SJSA1 (cell line): Measurements from ENCODE around the gene ILDR1. TPM values are rescaled to one million over a fixed set of nuclear protein-coding genes. Genes with fewer than 3 reads are reported as not detected.

Source experiments
- DNase-seq, 2 experiments: peaks; one replicate each; pipeline ENCODE4 v3.0.0-alpha.2; 2015 to 2020; ENCODE audit warnings: low spot score in 2 of 2, low read depth in 1 of 2
- H3K27ac ChIP-seq: fragments of 250-450 bp; sonication (Bioruptor Pico); 2 replicates; pipeline ENCODE4 v1.5.1; 2020; ENCODE audit warnings: mild to moderate bottlenecking, moderate library complexity
- H3K27me3 ChIP-seq: fragments of 250-450 bp; sonication (Bioruptor Pico); replicated peaks from 2 replicates; pipeline ENCODE4 v1.5.1; 2020; ENCODE audit warnings: mild to moderate bottlenecking, moderate library complexity
- H3K36me3 ChIP-seq: fragments of 250-450 bp; sonication (Bioruptor Pico); 2 replicates; pipeline ENCODE4 v1.5.1; 2020; ENCODE audit warnings: mild to moderate bottlenecking
- H3K4me1 ChIP-seq: fragments of 250-450 bp; sonication (Bioruptor Pico); replicated peaks from 2 replicates; pipeline ENCODE4 v1.6.1; 2021; ENCODE audit warnings: mild to moderate bottlenecking
- H3K4me3 ChIP-seq: fragments of 250-450 bp; sonication (Bioruptor Pico); 2 replicates; pipeline ENCODE4 v1.5.1; 2020; ENCODE audit warnings: mild to moderate bottlenecking
- H3K9me3 ChIP-seq: fragments of 250-450 bp; sonication (Bioruptor Pico); replicated peaks from 2 replicates; pipeline ENCODE4 v1.5.1; 2020; ENCODE audit warnings: mild to moderate bottlenecking
- total RNA-seq: library from RNA; depleted of rRNA; stranded (reverse); fragments of >200 nt; shearing (Covaris generic); gene quantifications from 2 replicates; pipeline ENCODE4 v1.2.3, GENCODE V29; 2014

Gene ILDR1
- total RNA-seq, 1 experiment from 2014 or later = not detected

GRCh38 chr3:122033023-122033422 is 11.0 kb upstream of the ILDR1 start:
- Histone ChIP-seq H3K4me3 (no peak overlapping the region), H3K9me3 (no peaks in the 10 kb centered on the region; the same call in 1 of the 2 replicates), H3K27me3 (no peaks in the 10 kb centered on the region), H3K27ac (no peak overlapping the region), H3K36me3 (no peaks in the 10 kb centered on the region), H3K4me1 (no peaks in the 10 kb centered on the region)
- DNase-seq = no peak

DNA sequence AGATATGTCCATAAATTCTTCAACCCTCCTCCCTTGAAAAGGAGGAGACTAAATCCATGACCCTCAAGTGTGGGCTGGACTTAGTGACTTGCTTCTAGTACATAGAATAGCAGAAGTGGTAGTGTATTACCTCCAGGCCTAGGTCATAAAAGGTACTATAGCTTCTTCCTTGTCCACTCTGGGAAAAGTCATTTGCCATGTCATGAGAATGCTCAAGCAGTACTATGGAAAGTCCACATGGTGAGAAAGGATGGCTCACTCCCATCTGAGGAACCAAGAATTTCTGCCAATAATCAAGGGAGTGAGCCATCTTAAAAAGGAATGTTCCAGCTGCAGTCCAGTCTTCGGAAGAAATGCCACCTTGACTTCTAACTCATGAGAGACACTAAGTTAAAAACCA is 10.5 kb upstream of the ILDR1 start:
- Histone ChIP-seq H3K27me3 (no peaks in the 10 kb centered on the region), H3K27ac (no peak overlapping the region), H3K4me3 (no peak overlapping the region), H3K36me3 (no peaks in the 10 kb centered on the region), H3K9me3 (no peaks in the 10 kb centered on the region; the same call in 1 of the 2 replicates), H3K4me1 (no peaks in the 10 kb centered on the region)
- no peak for DNase-seq

DNA sequence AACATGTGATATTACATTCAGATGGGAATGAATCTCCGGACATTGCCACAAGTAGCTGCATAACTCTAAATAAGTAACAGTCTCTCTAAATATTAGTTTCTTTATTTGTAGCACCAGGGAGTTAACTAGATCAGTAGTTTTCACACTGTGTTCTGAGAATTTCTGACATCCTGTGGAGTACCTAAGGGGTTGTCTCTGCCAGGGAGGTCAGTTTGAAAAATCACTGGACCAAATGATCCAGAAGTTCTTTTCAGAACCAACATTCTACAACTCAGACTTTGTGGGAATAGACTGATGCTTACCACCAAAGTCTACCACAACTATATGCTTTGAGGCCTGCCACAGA is 9.0 kb upstream of the ILDR1 start:
- H3K4me3 ChIP-seq = no peak overlapping the region
- no peaks in the 10 kb centered on the region for H3K27me3 ChIP-seq
- DNase-seq = no peak
- H3K36me3 ChIP-seq = no peaks in the 10 kb centered on the region
- no peaks in the 10 kb centered on the region for H3K4me1 ChIP-seq
- no peaks in the 10 kb centered on the region for H3K9me3 ChIP-seq
- no peak overlapping the region for H3K27ac ChIP-seq

DNA sequence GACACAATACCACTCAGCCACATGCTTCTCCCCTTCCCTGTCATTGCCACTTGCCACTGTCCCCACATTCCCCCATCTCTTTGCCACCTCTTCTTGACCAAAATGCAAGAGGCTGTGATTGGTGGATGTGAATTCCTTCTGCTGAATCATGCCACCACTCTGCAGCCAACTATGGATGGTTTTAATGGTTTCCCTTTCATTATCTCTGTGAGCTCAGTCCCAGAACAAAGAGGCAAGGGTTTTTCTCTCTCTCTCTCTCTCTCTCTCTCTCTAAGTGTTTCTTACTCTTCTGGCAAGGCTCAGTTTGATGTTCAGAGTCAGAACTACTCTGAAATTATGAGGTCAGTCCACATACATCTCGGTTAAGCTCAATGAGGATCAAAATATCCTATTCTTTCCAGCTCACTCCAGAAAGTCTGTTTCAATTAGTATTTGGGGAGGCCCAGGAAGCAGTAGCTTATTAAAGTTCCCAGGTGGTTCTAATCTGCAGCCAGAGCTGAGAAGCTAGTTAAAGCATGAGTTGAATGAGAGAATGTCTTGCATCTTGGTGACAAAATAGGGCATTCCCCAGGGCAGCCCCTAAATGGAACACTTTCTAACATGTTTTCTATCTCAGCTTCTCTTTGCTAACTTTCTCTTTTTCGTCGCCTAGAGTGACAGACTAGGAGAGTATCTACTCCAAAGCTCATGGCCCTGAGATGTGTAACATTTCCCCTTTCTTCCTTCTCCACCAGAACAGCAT is 8.5 kb upstream of the ILDR1 start:
- Histone ChIP-seq H3K27ac (no peak overlapping the region), H3K4me1 (no peaks in the 10 kb centered on the region), H3K27me3 (no peaks in the 10 kb centered on the region), H3K4me3 (no peak overlapping the region), H3K9me3 (no peaks in the 10 kb centered on the region), H3K36me3 (no peaks in the 10 kb centered on the region)
- DNase-seq = no peak

DNA sequence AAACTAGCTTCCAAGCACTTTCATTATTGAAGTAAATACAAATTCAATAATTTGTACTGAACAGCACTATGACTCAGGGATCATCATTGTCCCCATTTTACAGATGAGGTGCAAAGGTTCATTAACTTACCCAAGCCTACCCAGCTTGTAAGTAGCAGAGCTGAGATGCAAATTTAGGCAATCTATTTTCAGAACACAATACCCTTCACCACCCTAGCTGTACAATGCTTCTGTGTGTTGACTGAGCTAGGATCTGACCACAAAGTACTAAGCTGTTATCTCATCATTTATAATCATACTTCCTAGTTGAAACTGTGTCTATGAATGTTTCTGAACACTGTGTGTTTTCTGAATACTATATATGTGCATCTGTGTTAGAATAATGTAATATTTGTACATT is 3.2 kb upstream of the ILDR1 start:
- H3K27ac ChIP-seq = no peak overlapping the region
- no peak for DNase-seq
- no peaks in the 10 kb centered on the region for H3K27me3 ChIP-seq
- H3K9me3 ChIP-seq = no peaks in the 10 kb centered on the region
- H3K36me3 ChIP-seq = no peaks in the 10 kb centered on the region
- H3K4me1 ChIP-seq = no peaks in the 10 kb centered on the region
- H3K4me3 ChIP-seq = no peak overlapping the region

DNA sequence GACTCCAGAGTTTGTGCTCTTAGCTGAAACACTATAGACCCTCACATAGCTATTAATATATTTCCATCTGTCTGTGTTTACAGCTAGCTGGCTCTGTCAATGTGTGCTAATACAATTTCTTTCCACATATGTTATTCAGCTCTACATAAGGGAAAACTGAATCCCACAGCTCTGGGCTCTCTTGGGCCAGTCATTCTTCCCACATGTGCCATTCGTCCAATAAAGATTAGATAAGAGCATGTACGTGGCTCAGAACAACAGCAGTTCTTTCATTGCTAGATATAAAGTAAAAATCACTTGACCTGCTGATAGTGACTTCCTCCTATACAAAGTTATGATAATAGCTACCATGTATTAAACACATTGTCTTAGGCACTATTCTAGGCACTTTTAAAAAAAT is 2.8 kb upstream of the ILDR1 start:
- Histone ChIP-seq H3K9me3 (no peaks in the 10 kb centered on the region), H3K4me1 (no peaks in the 10 kb centered on the region), H3K4me3 (no peak overlapping the region), H3K36me3 (no peaks in the 10 kb centered on the region), H3K27me3 (no peaks in the 10 kb centered on the region), H3K27ac (no peak overlapping the region)
- no peak for DNase-seq

- H3K4me3 ChIP-seq = no peak overlapping the region
- no peak for DNase-seq
- H3K27ac ChIP-seq = no peak overlapping the region
- H3K9me3 ChIP-seq = no peaks in the 10 kb centered on the region
- no peaks in the 10 kb centered on the region for H3K36me3 ChIP-seq
- no peaks in the 10 kb centered on the region for H3K4me1 ChIP-seq
- no peaks in the 10 kb centered on the region for H3K27me3 ChIP-seq
These were observed 1.4 kb upstream of the ILDR1 start for GRCh38 chr3:122023335-122023910.

DNA sequence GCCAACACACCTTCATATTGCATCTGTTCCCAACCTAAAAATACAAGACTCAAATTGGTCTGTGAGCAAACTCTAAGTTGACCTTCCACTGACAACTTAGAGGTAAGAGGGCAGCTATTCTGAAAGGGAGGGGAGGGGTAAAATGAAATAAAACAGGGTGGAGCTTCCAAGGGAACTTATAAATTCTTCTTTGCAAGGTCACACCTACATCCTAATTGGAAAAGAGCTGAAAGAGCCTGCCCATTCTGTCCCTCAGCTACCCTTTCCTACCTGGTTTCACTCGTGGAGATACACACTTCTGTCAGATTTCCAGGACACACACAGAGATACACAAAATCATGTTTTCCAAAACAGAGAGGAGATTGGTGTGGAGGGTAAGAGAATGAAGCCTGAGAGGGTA is 1.0 kb downstream of the ILDR1 start:
- H3K4me1 ChIP-seq = no peaks in the 10 kb centered on the region
- no peaks in the 10 kb centered on the region for H3K9me3 ChIP-seq
- no peak overlapping the region for H3K4me3 ChIP-seq
- no peaks in the 10 kb centered on the region for H3K36me3 ChIP-seq
- no peaks in the 10 kb centered on the region for H3K27me3 ChIP-seq
- DNase-seq = no peak
- no peak overlapping the region for H3K27ac ChIP-seq

GRCh38 chr3:122019493-122019892 is 2.6 kb downstream of the ILDR1 start:
- no peak for DNase-seq
- no peak overlapping the region for H3K4me3 ChIP-seq
- H3K4me1 ChIP-seq = no peaks in the 10 kb centered on the region
- H3K27ac ChIP-seq = no peak overlapping the region
- H3K27me3 ChIP-seq = no peaks in the 10 kb centered on the region
- no peaks in the 10 kb centered on the region for H3K9me3 ChIP-seq
- H3K36me3 ChIP-seq = no peaks in the 10 kb centered on the region

DNA sequence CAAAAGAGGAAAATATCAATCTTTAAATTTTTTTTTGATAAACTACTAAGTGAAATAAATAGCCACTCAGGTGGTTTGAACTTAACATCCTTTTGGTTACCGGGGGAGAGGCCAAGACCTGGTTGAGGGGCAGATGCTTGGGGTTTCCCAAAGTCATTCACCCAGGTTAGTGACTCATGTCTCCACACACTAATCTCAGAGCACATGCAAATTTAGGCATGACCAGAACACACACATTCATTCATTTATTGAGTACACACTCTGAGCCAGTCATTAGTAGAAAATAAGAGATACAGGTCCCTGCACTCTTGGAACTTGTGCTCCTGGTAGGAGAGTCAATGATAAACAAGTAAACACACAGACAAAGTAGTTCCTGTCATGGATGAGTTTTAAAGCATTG is 7.3 kb downstream of the ILDR1 start:
- Histone ChIP-seq H3K9me3 (no peaks in the 10 kb centered on the region; the same call in 1 of the 2 replicates), H3K27ac (no peak overlapping the region), H3K4me3 (no peak overlapping the region), H3K4me1 (no peaks in the 10 kb centered on the region), H3K36me3 (no peaks in the 10 kb centered on the region), H3K27me3 (no peaks in the 10 kb centered on the region)
- DNase-seq = no peak

GRCh38 chr3:122013448-122013925 is 8.6 kb downstream of the ILDR1 start:
- Histone ChIP-seq H3K27ac (no peak overlapping the region), H3K36me3 (no peaks in the 10 kb centered on the region), H3K27me3 (no peaks in the 10 kb centered on the region), H3K9me3 (no peaks in the 10 kb centered on the region; the same call in 1 of the 2 replicates), H3K4me3 (no peak overlapping the region), H3K4me1 (no peaks in the 10 kb centered on the region)
- DNase-seq = no peak

DNA sequence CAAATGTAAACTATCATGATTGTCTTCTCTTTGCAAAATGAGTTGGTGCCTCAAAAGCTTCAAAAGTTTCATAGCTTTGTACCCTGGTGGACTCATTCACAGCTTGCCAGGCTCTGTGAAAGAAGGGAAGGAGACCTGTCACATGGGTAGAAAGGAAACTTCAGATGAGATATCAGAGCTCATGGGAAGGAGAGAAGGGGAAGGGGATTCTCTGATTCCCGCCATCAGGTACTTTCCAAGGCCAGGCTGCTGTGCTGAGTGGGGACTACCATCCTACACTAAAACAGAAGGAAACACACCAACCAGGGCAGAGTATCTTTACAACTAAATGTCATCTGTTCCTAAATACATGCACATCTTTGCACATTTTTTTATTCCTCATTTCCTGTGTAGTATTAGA is 9.2 kb downstream of the ILDR1 start:
- no peaks in the 10 kb centered on the region; the same call in 1 of the 2 replicates for H3K9me3 ChIP-seq
- H3K27ac ChIP-seq = no peak overlapping the region
- H3K27me3 ChIP-seq = no peaks in the 10 kb centered on the region
- H3K4me3 ChIP-seq = no peak overlapping the region
- no peaks in the 10 kb centered on the region for H3K4me1 ChIP-seq
- no peak for DNase-seq
- H3K36me3 ChIP-seq = no peaks in the 10 kb centered on the region

GRCh38 chr3:122011396-122011795 is 10.7 kb downstream of the ILDR1 start:
- Histone ChIP-seq H3K4me1 (no peaks in the 10 kb centered on the region), H3K9me3 (no peaks in the 10 kb centered on the region; the same call in 1 of the 2 replicates), H3K27ac (no peak overlapping the region), H3K27me3 (no peaks in the 10 kb centered on the region), H3K36me3 (no peaks in the 10 kb centered on the region), H3K4me3 (no peak overlapping the region)
- no peak for DNase-seq

GRCh38 chr3:122010506-122010905 is 11.5 kb downstream of the ILDR1 start:
- Histone ChIP-seq H3K4me3 (no peak overlapping the region), H3K9me3 (no peaks in the 10 kb centered on the region; the same call in 1 of the 2 replicates), H3K4me1 (no peaks in the 10 kb centered on the region), H3K27me3 (no peaks in the 10 kb centered on the region), H3K36me3 (no peaks in the 10 kb centered on the region), H3K27ac (no peak overlapping the region)
- no peak for DNase-seq
